Measurements from ENCODE around the gene ERC1. TPM values are rescaled to one million over a fixed set of nuclear protein-coding genes. Genes with fewer than 3 reads are reported as not detected.

Gene ERC1
- total RNA-seq, 1 experiment from 2014 or later, result 39.4 TPM

DNA sequence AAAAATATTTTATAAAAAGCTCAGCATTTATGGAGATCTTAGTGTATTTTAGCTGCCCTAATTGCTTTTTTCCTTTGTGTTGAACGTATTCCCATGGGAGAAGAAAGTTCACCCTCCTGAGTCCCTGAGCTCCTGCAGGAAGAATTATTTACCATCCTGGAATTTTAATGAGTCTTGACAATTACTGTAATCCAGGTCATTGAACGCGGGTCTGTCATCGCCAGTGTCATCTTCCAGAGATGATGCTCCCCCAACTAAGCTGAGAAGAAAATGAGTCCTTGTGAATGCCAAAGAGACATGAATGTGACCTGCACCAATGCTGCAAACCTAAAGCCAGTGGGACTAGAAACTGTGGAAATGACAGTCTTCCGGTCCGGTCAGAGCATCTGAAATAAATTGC lies 473.9 kb downstream of the ERC1 start:
- Mint-ChIP-seq H3K27ac (ENCODE audit: unreplicated experiment) (no peak overlapping the region), H3K36me3 (ENCODE audit: insufficient read depth, unreplicated experiment) (no peaks in the 10 kb centered on the region), H3K9me3 (ENCODE audit: low read depth, unreplicated experiment) (no peaks in the 10 kb centered on the region), H3K4me1 (ENCODE audit: low read depth, unreplicated experiment) (no peaks in the 10 kb centered on the region), H3K4me3 (ENCODE audit: low read depth, unreplicated experiment) (no peak overlapping the region), H3K27me3 (ENCODE audit: unreplicated experiment) (no peaks in the 10 kb centered on the region)
- no peak for DNase-seq
- intact Hi-C loops (cut with micrococcal nuclease; ENCODE audit: unreplicated experiment), result no loop called here
- TF ChIP-seq, protein P1, sequence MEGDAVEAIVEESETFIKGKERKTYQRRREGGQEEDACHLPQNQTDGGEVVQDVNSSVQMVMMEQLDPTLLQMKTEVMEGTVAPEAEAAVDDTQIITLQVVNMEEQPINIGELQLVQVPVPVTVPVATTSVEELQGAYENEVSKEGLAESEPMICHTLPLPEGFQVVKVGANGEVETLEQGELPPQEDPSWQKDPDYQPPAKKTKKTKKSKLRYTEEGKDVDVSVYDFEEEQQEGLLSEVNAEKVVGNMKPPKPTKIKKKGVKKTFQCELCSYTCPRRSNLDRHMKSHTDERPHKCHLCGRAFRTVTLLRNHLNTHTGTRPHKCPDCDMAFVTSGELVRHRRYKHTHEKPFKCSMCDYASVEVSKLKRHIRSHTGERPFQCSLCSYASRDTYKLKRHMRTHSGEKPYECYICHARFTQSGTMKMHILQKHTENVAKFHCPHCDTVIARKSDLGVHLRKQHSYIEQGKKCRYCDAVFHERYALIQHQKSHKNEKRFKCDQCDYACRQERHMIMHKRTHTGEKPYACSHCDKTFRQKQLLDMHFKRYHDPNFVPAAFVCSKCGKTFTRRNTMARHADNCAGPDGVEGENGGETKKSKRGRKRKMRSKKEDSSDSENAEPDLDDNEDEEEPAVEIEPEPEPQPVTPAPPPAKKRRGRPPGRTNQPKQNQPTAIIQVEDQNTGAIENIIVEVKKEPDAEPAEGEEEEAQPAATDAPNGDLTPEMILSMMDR (IDR thresholded peaks at IDR 0.05; ENCODE audit: unreplicated experiment), result no peak
- BruUV-seq (replicated peaks), result no TSS peak
- CTCF ChIA-PET, result no interaction called here

DNA sequence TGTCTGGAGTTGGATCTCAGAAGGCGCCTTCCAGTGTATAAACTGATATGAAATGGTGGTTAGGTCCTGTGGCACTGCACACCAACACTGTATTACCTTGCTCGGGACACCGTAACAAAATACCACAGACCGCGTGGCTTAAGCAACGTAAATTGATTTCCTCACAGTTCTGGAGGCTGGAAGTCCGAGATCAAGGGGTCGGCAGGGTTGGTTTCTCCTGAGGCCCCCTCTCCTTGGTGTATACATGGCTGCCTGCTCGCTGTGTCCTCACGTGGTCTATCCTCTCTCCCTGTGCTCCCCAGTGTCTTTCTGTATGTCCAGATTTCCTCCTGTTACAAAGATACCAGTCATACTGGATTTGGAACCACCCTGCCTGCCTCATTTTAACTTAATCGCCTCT lies 475.0 kb downstream of the ERC1 start:
- Mint-ChIP-seq H3K4me1 (ENCODE audit: low read depth, unreplicated experiment) (no peaks in the 10 kb centered on the region), H3K27ac (ENCODE audit: unreplicated experiment) (no peak overlapping the region), H3K27me3 (ENCODE audit: unreplicated experiment) (no peaks in the 10 kb centered on the region), H3K9me3 (ENCODE audit: low read depth, unreplicated experiment) (no peaks in the 10 kb centered on the region), H3K4me3 (ENCODE audit: low read depth, unreplicated experiment) (no peak overlapping the region), H3K36me3 (ENCODE audit: insufficient read depth, unreplicated experiment) (no peaks in the 10 kb centered on the region)
- CTCF ChIA-PET, result no interaction called here
- TF ChIP-seq, protein P1 (IDR thresholded peaks at IDR 0.05; ENCODE audit: unreplicated experiment), result no peak
- no peak for DNase-seq
- BruUV-seq (replicated peaks), result no TSS peak
- intact Hi-C loops (cut with micrococcal nuclease; ENCODE audit: unreplicated experiment), result no loop called here

DNA sequence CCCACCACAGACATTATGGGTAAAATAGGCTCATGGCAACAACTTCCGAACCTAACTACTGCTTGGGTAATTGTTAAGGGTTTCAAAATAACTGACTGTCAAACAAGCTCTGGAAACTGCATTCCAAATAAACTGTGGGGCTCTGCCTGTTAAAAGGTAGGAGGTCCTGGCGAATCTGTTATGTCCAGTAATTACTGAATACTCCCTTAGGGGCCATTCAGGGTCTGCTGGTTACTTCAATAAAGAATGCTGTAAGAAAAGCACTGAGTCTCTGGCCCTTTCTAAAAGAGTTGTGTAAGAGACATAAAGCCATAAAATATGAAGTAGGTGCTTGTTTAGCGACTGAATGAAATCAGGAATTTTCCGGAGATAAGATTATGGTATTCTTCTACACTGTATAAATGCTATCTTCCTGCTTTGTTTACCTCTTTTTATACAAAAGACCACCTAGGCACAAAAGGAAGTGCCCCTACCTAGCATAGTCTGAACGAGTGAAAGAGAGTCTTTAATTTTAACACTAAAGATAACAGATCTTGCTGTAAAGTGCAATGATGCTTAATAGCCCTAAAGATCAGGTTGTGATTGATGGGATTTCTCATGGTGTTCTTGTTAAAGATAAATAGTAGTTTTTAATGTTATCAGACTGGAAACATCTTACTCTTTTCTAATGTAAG lies 475.6 kb downstream of the ERC1 start:
- Mint-ChIP-seq H3K27ac (ENCODE audit: unreplicated experiment) (no peak overlapping the region), H3K4me1 (ENCODE audit: low read depth, unreplicated experiment) (no peaks in the 10 kb centered on the region), H3K9me3 (ENCODE audit: low read depth, unreplicated experiment) (no peaks in the 10 kb centered on the region), H3K4me3 (ENCODE audit: low read depth, unreplicated experiment) (no peak overlapping the region), H3K27me3 (ENCODE audit: unreplicated experiment) (no peaks in the 10 kb centered on the region), H3K36me3 (ENCODE audit: insufficient read depth, unreplicated experiment) (no peaks in the 10 kb centered on the region)
- DNase-seq, result no peak
- BruUV-seq (replicated peaks), result no TSS peak
- intact Hi-C loops (cut with micrococcal nuclease; ENCODE audit: unreplicated experiment), result no loop called here
- CTCF ChIA-PET, result no interaction called here
- TF ChIP-seq, protein P1 (IDR thresholded peaks at IDR 0.05; ENCODE audit: unreplicated experiment), result no peak

DNA sequence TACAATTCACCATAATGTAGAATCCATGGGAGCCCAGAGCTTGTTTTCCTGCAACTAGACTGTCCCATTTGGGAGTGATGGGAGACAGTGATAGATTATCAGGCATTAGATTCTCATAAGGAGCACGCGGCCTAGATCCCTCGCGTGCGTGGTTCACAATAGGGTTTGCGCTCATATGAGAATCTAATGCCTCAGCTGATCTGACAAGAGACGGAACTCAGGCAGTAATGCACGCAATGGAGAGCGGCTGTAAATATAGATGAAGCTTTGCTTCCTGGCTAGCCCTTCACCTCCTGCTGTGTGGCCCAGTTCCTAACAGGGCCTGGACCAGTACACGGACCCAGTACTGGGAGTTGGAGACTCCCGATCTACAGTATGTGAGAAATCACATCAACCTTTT lies 476.7 kb downstream of the ERC1 start:
- BruUV-seq (replicated peaks), result no TSS peak
- intact Hi-C loops (cut with micrococcal nuclease; ENCODE audit: unreplicated experiment), result no loop called here
- Mint-ChIP-seq H3K4me1 (ENCODE audit: low read depth, unreplicated experiment) (no peaks in the 10 kb centered on the region), H3K27me3 (ENCODE audit: unreplicated experiment) (no peaks in the 10 kb centered on the region), H3K9me3 (ENCODE audit: low read depth, unreplicated experiment) (no peaks in the 10 kb centered on the region), H3K27ac (ENCODE audit: unreplicated experiment) (no peak overlapping the region), H3K4me3 (ENCODE audit: low read depth, unreplicated experiment) (no peak overlapping the region), H3K36me3 (ENCODE audit: insufficient read depth, unreplicated experiment) (no peaks in the 10 kb centered on the region)
- TF ChIP-seq, protein P1 (IDR thresholded peaks at IDR 0.05; ENCODE audit: unreplicated experiment), result no peak
- DNase-seq, result no peak
- CTCF ChIA-PET, result no interaction called here
